GM21423 (cell line): Measurements from ENCODE around the gene ELP6.
"Not testable (repeated sequence)": the region's sequence is repeated elsewhere in the genome, so short reads cannot be mapped to it uniquely, and the experiment has no call there.

Experiments used
- ATAC-seq: cut with Tn5 transposase; IDR thresholded peaks from one replicate; pipeline ENCODE4 v1.9.1; 2021; ENCODE audit warnings: mild to moderate bottlenecking, moderate library complexity; ENCODE audit not compliant: unreplicated experiment

Gene ELP6

DNA sequence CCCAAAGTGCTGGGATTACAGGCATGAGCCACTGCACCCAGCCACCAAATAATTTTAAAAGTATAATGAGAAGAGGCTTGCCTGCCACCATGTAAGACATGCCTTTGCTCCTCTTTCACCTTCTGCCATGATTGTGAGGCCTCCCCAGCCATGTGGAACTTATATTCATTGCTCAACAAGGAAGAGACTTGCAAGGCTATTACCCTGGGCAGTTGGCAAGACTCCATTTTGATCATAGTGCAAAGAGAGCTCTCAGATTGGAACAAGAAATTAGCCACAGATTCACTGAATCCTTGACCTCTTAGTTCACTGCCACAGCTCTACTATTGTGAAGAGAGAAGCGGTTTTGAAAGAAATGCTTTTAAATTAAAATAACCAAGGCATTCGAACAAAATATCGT, 43.9 kb downstream of the ELP6 start:
- ATAC-seq: no peak

DNA sequence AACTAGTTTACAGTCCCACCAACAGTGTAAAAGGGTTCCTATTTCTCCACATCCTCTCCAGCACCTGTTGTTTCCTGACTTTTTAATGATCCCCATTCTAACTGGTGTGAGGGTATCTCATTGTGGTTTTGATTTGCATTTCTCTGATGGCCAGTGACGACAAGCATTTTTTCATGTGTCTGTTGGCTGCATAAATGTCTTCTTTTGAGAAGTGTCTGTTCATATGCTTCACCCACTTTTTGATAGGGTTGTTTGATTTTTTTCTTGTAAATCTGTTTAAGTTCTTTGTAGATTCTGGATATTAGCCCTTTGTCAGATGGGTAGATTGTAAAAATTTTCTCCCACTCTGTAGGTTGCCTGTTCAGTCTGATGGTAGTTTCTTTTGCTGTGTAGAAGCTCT, 45.2 kb downstream of the ELP6 start:
- ATAC-seq: not testable (repeated sequence)

DNA sequence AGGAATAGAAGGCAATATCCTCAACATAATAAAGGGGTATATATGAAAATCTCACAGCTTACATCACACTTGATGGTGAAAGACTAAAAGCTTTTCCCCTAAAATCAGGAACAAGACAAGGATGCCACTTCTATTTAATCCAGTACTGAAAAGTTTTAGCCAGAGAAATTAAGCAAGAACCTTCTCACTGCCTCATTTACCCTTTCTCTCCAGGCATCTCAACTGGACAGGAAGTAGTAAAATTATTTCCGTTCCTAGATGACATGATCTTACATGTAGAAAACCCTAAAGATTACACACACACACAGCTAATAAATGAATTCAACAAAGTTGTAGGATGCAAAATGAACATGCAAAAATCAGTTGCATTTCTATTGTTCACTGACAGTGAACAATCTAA, 48.9 kb downstream of the ELP6 start:
- no peak for ATAC-seq

DNA sequence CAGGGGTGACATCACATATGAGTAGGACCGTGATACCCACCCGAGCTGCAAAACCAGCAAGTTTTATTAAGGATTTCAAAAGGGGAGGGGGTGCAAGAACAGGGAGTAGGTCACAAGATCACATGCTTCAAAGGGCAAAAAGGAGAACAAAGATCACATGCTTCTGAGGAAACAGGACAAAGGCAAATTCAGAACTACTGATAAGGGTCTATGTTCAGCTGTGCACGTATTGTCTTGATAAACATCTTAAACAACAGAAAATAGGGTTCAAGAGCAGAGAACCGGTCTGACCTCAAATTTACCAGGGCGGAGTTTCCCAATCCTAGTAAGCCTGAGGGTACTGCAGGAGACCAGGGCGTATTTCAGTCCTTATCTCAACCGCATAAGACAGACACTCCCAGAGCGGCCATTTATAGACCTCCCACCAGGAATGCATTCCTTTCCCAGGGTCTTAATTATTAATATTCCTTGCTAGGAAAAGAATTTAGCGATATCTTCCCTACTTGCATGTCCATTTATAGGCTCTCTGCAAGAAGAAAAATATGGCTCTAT, 53.9 kb downstream of the ELP6 start:
- ATAC-seq: not testable (repeated sequence)

DNA sequence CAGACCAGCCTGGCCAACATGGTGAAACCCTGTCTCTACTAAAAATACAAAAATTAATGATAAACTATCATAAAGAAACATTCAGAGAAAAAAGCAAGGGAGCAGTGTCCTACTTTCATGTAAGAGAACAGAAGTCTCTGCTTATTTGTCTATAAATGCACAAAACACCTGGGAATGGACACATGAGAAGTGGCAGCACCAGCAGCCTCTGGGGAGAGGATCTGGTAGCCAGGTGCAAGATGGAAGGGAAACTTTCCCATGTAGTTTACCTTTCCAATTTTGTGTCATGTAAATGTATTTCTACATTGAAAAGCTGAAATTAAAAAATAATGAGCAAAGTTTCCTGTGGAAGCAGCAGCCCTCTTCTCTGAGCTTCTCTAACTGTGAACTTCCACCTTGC, 56.5 kb downstream of the ELP6 start:
- no peak for ATAC-seq

DNA sequence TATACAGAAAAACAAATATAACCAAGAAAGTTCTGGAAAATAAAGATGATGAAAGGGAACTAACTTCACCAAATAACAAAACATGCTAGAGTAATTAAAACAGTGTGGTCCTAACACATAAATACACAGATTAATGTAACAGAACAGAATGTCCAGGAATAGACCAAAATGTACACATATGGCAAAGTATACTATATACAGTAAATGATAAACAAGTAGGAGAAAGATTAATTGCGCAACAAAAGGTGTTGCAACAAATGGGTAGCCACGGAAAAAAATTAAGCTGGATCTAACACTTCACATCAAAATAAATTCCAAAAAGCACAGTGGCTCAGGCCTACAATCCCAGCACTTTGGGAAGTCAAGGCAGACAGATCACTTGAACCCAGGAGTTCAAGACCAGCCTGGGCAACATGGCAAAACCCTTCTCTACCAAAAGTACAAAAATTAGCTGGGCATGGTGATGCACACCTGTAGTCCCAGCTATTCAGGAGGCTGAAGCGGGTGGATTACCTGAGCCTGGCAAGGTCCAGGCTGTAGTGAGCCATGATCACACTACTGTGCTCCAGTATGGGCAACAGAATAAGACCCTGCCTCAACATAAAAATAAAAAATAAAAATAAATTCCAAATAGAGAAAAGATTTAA, 57.6 kb downstream of the ELP6 start:
- ATAC-seq: no peak

DNA sequence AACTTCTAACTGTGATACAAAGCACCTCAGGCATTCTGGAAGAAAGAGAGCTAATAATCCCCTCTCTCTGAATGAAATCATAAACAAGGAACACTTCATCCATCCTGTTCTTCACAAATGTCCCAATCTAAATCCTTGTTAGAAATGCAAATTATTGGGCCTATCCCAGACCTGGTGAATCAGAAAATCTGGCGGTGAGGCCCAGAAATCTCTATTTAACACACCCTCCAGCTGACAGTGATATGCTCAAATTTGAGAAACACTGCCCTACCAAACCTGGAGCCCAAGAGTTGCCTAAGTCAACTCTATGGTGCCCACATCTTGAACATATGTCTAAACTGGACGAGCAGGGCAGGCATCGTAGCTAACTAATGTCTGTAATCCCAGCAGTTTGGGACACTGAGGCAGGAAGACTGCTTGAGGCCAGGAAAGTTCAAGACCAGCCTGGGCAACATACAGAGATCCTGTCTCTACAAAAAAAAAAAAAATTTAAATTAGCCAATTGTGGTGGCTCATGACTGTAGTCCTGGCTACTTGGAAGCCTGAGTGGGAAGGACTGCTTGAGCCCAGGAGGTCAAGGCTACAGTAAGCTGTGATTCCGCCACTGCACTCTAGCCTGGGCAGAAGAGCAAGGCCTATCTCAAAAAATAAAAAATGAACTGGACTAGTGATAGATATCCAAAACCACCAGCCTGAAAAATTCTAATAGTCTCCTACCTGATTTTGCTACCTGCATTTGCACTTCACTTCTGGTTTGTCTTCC, 60.9 kb downstream of the ELP6 start:
- no peak for ATAC-seq
